CD4-positive, alpha-beta memory T cell (primary cell): ENCODE measurements around the gene MED12. TPM values are rescaled to one million over a fixed set of nuclear protein-coding genes. Genes with fewer than 3 reads are reported as not detected.

Source experiments
- CTCF ChIA-PET: fragments of 350-600 bp; sonication (Branson Sonifier 250); formaldehyde crosslinking; loops from one replicate; lab custom pipeline; 2021; ENCODE audit warnings: inconsistent platforms; ENCODE audit not compliant: partially characterized antibody; lab: Charles Lee
- POLR2A ChIA-PET: fragments of 350-600 bp; sonication (Branson Sonifier 250); formaldehyde crosslinking; loops from one replicate; lab custom pipeline; 2021; ENCODE audit not compliant: partially characterized antibody; lab: Charles Lee
- DNase-seq, 5 donors: peaks; one replicate each; pipeline versions ENCODE4 v3.0.0 to v3.0.0-alpha.2; 2020 to 2022; ENCODE audit warnings: mixed read lengths in 1 of 5
- H3K27ac ChIP-seq: one replicate; pipeline ENCODE4 v1.7.0; 2013; ENCODE audit warnings: low read depth, low read length
- H3K27me3 ChIP-seq: 2 replicates; pipeline ENCODE4 v1.7.0; 2013; ENCODE audit warnings: mild to moderate bottlenecking, low read length, moderate library complexity; ENCODE audit not compliant: insufficient read depth
- H3K36me3 ChIP-seq: 2 replicates; pipeline ENCODE4 v1.7.0; 2013; ENCODE audit warnings: mild to moderate bottlenecking, low read length, moderate library complexity; ENCODE audit not compliant: insufficient read depth
- H3K4me1 ChIP-seq: 2 replicates; pipeline ENCODE4 v1.7.0; 2013; ENCODE audit warnings: mild to moderate bottlenecking, low read length, moderate library complexity; ENCODE audit not compliant: insufficient read depth
- H3K4me3 ChIP-seq, 2 donors: one replicate each; pipeline ENCODE4 v1.7.0; 2013; ENCODE audit warnings: low read length in 2 of 2, mild to moderate bottlenecking in 1 of 2
- H3K9me3 ChIP-seq, 2 donors: one replicate each; pipeline ENCODE4 v1.7.0; 2013; ENCODE audit warnings: low read length in 2 of 2, control low read depth in 1 of 2; ENCODE audit not compliant: control insufficient read depth in 1 of 2
- H3K27ac Mint-ChIP-seq, 7 donors: one replicate each; pipeline ENCODE4 v1.8.0; 2020 to 2021; ENCODE audit warnings: mixed read lengths in 7 of 7, mild to moderate bottlenecking in 6 of 7, inconsistent platforms in 3 of 7, moderate library complexity in 3 of 7
- H3K27me3 Mint-ChIP-seq, 2 donors: one replicate each; pipeline ENCODE4 v1.8.0; 2020 to 2021; ENCODE audit warnings: mixed read lengths in 2 of 2
- H3K36me3 Mint-ChIP-seq, 2 donors: one replicate each; pipeline ENCODE4 v1.8.0; 2020 to 2021; ENCODE audit warnings: mixed read lengths in 2 of 2, inconsistent platforms in 1 of 2, mild to moderate bottlenecking in 1 of 2
- H3K4me1 Mint-ChIP-seq, 4 donors: one replicate each; pipeline ENCODE4 v1.8.0; 2020 to 2021; ENCODE audit warnings: mixed read lengths in 4 of 4, mild to moderate bottlenecking in 1 of 4
- H3K4me3 Mint-ChIP-seq, 8 donors: one replicate each; pipeline ENCODE4 v1.8.0; 2020 to 2021; ENCODE audit warnings: mixed read lengths in 8 of 8, mild to moderate bottlenecking in 7 of 8, moderate library complexity in 6 of 8, inconsistent platforms in 3 of 8
- H3K9me3 Mint-ChIP-seq, 8 donors: one replicate each; pipeline ENCODE4 v1.8.0; 2020 to 2021; ENCODE audit warnings: mixed read lengths in 8 of 8, mild to moderate bottlenecking in 5 of 8, inconsistent platforms in 3 of 8, moderate library complexity in 1 of 8
- intact Hi-C: fragments of 100-400 bp; cut with micrococcal nuclease; formaldehyde crosslinking; loops from one replicate; pipeline ENCODE4 v1.15.1; 2023
- polyA plus RNA-seq, 2 donors: library from polyadenylated mRNA; unstranded; fragments of 300-500 nt; fragmentation: Illumina TruSeq; gene quantifications; one replicate each; pipeline ENCODE4 v1.2.3, GENCODE V29; 2021
- total RNA-seq, 2 experiments: library from RNA; stranded (reverse); gene quantifications; one replicate each; pipeline ENCODE4 v1.2.3, GENCODE V29; 2021

The MED12 gene
- 10 to 100 TPM; 84.4 to 89.9 TPM for total RNA-seq
- polyA plus RNA-seq = 10 to 100 TPM in 1 of 2 donors, 1 to 10 TPM in 1; 3.4 to 18.7 TPM

- Mint-ChIP-seq H3K36me3 (peaks cover 10 to 25% of the 10 kb centered on the region in 2 donors), H3K9me3 (no peaks in the 10 kb centered on the region), H3K4me1 (peaks cover 15 to 47% (median 29%) of the 10 kb centered on the region in 4 donors), H3K27ac (peak within 1 kb of the TSS; percentile 90 to 95 (median 95)), H3K27me3 (no peaks in the 10 kb centered on the region), H3K4me3 (peak within 1 kb of the TSS; percentile 84 to 90 (median 89))
- Histone ChIP-seq H3K4me3 (peak within 1 kb of the TSS; percentile 36 to 69), H3K27ac (peak within 1 kb of the TSS; percentile 88), H3K36me3 (peaks cover 22% of the 10 kb centered on the region), H3K4me1 (peaks cover 26% of the 10 kb centered on the region), H3K27me3 (no peaks in the 10 kb centered on the region), H3K9me3 (no peaks in the 10 kb centered on the region)
- POLR2A ChIA-PET = interaction anchor here (0.6 to 5.8 kb wide), 20 partner anchors 8 to 520 kb away, joined by 3 to 96 read pairs (median 7); partner anchors contain the start of genes CXorf65, FOXO4, NONO and OGT
- peak; percentile 75 to 83 (median 78) for DNase-seq
- intact Hi-C loops = loop anchor here (1.0 to 10.0 kb wide), 3 partner anchors 8 to 416 kb away; partner anchors contain the start of gene OGT
- CTCF ChIA-PET = interaction anchor here (0.6 to 2.9 kb wide), 10 partner anchors 8 to 61 kb away, joined by 3 to 26 read pairs (median 6); partner anchors contain the start of gene FOXO4
Measured at GRCh38 chrX:71118032-71118984, at the start of gene MED12. MED12 (plus strand) TSS chrX:71118596; CDS start chrX:71118755, 159 bp downstream.

GRCh38 chrX:71070531-71070930 is 47.9 kb upstream of the MED12 start:
- peaks cover 0 to 2% (median 0%) of the 10 kb centered on the region in 8 donors for H3K9me3 Mint-ChIP-seq
- peaks cover 0 to 3% of the 10 kb centered on the region in 2 donors for H3K27me3 Mint-ChIP-seq
- Histone ChIP-seq H3K36me3 (no peaks in the 10 kb centered on the region), H3K4me1 (peaks cover 16% of the 10 kb centered on the region), H3K27me3 (no peaks in the 10 kb centered on the region), H3K4me3 (no peak overlapping the region), H3K9me3 (no peaks in the 10 kb centered on the region), H3K27ac (no peak overlapping the region)
- peak overlapping the region in 1 of 8 donors; percentile 30 for H3K4me3 Mint-ChIP-seq
- peak overlapping the region in 2 of 7 donors; percentile 53 to 54 for H3K27ac Mint-ChIP-seq
- DNase-seq = no peak
- intact Hi-C loops = no loop called here
- POLR2A ChIA-PET = no interaction called here
- CTCF ChIA-PET = no interaction called here
- H3K36me3 Mint-ChIP-seq = peaks cover 0 to 13% of the 10 kb centered on the region in 2 donors
- peaks cover 0 to 24% (median 7%) of the 10 kb centered on the region in 4 donors for H3K4me1 Mint-ChIP-seq

DNA sequence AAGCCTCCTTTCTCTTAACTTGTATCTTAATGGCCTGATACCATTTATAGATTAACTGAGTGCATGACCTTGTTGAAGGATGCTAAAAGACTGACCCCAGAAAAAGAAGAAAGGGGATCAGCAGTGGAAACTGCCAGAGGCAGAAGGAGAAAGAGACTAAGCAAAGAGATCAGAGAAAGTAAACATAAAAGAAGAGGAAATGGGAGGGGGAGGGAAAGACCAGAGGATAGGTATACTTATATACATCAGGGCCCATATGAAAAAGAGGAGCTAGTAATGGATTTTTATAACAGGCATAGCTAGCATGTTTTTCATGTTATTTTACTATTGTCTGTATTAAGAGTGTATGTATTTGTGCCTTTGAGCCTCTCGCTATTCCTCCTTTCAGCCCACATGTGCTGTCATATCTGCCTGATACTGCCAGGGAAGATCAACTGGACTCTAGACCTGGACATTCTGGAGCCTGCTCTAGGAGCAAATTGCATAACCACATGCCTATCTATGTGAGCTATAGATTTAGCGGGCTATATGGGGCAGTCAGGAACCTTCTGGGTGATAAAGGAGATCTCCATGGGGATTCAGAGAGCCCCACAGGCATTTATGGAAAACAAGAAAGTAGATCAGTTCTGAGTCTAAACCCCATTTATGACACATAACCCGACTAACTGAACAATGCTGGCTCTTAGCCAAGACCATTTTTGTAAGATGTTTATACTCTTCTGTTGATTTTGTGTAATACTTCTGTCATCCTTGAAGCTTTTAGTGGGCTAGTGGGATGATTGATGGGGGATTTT is 36.9 kb upstream of the MED12 start:
- Mint-ChIP-seq H3K4me3 (no peak overlapping the region), H3K27me3 (no peaks in the 10 kb centered on the region), H3K36me3 (no peaks in the 10 kb centered on the region), H3K4me1 (peaks cover 0 to 6% (median 4%) of the 10 kb centered on the region in 4 donors), H3K9me3 (no peaks in the 10 kb centered on the region), H3K27ac (peak overlapping the region in 1 of 7 donors; percentile 65)
- Histone ChIP-seq H3K4me1 (no peaks in the 10 kb centered on the region), H3K36me3 (no peaks in the 10 kb centered on the region), H3K27me3 (no peaks in the 10 kb centered on the region), H3K4me3 (no peak overlapping the region), H3K27ac (no peak overlapping the region), H3K9me3 (no peaks in the 10 kb centered on the region)
- intact Hi-C loops = no loop called here
- POLR2A ChIA-PET = no interaction called here
- CTCF ChIA-PET = no interaction called here
- no peak for DNase-seq

DNA sequence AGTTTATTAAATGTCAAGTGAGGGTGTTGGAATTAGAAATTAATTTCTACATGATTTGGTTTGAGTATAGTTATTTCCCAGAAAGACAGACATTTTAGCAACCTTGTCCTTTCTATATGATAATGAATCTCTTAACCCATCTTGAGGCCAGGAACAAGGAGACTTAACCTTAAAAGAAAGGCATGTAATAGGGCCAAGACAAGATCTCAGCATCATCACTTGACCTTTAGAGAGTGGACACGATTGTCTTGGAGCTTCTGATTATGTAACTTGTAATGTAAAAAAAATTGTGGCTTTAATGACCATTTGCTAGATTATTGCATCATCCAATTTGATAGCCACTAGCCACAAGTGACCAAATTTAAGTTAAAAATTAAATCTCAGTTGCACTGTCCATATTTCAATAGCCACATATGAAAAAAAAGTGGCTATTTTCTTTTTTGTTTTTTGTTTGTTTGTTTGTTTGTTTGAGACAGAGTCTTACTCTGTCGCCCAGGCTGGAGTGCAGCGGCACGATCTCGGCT is 36.2 kb upstream of the MED12 start:
- Mint-ChIP-seq H3K4me1 (peaks cover 0 to 6% (median 4%) of the 10 kb centered on the region in 4 donors), H3K27me3 (no peaks in the 10 kb centered on the region), H3K9me3 (no peaks in the 10 kb centered on the region), H3K27ac (no peak overlapping the region), H3K36me3 (no peaks in the 10 kb centered on the region), H3K4me3 (no peak overlapping the region)
- Histone ChIP-seq H3K4me3 (no peak overlapping the region), H3K36me3 (no peaks in the 10 kb centered on the region), H3K4me1 (no peaks in the 10 kb centered on the region), H3K27me3 (no peaks in the 10 kb centered on the region), H3K9me3 (no peaks in the 10 kb centered on the region), H3K27ac (no peak overlapping the region)
- no peak for DNase-seq
- ChIA-PET CTCF (no interaction called here), POLR2A (no interaction called here)
- intact Hi-C loops = no loop called here

GRCh38 chrX:71082822-71083221 is 35.6 kb upstream of the MED12 start:
- CTCF ChIA-PET = no interaction called here
- Histone ChIP-seq H3K4me3 (no peak overlapping the region), H3K9me3 (no peaks in the 10 kb centered on the region), H3K27me3 (no peaks in the 10 kb centered on the region), H3K27ac (no peak overlapping the region), H3K4me1 (no peaks in the 10 kb centered on the region), H3K36me3 (no peaks in the 10 kb centered on the region)
- intact Hi-C loops = no loop called here
- Mint-ChIP-seq H3K36me3 (no peaks in the 10 kb centered on the region), H3K4me3 (no peak overlapping the region), H3K9me3 (no peaks in the 10 kb centered on the region), H3K27me3 (no peaks in the 10 kb centered on the region), H3K27ac (no peak overlapping the region), H3K4me1 (peaks cover 0 to 6% (median 4%) of the 10 kb centered on the region in 4 donors)
- POLR2A ChIA-PET = no interaction called here
- no peak for DNase-seq

DNA sequence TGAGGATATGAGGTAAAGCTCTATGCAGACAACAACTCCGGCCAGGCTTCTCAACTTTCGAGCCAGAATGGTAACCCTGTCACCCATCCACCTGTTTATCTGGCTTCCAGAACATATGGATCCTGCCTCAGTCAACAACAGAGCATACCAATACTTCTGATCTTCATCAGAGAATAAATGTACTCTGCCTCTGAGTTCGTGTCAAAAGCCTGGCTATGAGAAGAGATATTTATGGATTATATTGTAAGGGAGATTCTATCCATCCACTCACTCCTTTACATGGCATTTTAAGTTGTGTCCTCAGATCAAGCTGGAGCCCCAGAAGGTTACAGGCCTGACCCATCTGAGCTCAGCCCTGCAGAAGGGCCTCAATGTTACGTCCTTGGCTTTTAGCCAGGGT is 32.5 kb upstream of the MED12 start:
- Histone ChIP-seq H3K36me3 (no peaks in the 10 kb centered on the region), H3K27ac (no peak overlapping the region), H3K27me3 (no peaks in the 10 kb centered on the region), H3K4me3 (no peak overlapping the region), H3K4me1 (no peaks in the 10 kb centered on the region), H3K9me3 (no peaks in the 10 kb centered on the region)
- no peak for DNase-seq
- no peaks in the 10 kb centered on the region for H3K9me3 Mint-ChIP-seq
- no peak overlapping the region for H3K4me3 Mint-ChIP-seq
- intact Hi-C loops = no loop called here
- CTCF ChIA-PET = no interaction called here
- no peaks in the 10 kb centered on the region for H3K27me3 Mint-ChIP-seq
- POLR2A ChIA-PET = no interaction called here
- no peaks in the 10 kb centered on the region for H3K36me3 Mint-ChIP-seq
- H3K4me1 Mint-ChIP-seq = peaks cover 0 to 6% (median 4%) of the 10 kb centered on the region in 4 donors
- H3K27ac Mint-ChIP-seq = no peak overlapping the region
